OCI-LY1 (cell line): Measurements from ENCODE around the gene IRF2BP2.

Source experiments
- H2AFZ ChIP-seq: fragments of 200-600 bp; sonication (generic), shearing (Covaris generic); 2 replicates; pipeline ENCODE4 v1.6.0; 2014; ENCODE audit warnings: antibody characterized with exemption, mild to moderate bottlenecking, low read length
- H3F3A ChIP-seq: fragments of 200-600 bp; sonication (generic), shearing (Covaris generic); 2 replicates; pipeline ENCODE4 v1.6.0; 2014; ENCODE audit warnings: mild to moderate bottlenecking, antibody characterized with exemption, low read length, moderate library complexity; ENCODE audit not compliant: insufficient read depth
- H3K27ac ChIP-seq: fragments of 200-600 bp; sonication (generic); 2 replicates; pipeline ENCODE4 v1.5.1; 2014; ENCODE audit warnings: low read length, mixed run types, mild to moderate bottlenecking, low read depth; ENCODE audit not compliant: poor library complexity, severe bottlenecking
- H3K27me3 ChIP-seq: fragments of 200-600 bp; sonication (generic); 2 replicates; pipeline ENCODE4 v1.6.0; 2014; ENCODE audit warnings: antibody characterized with exemption, mild to moderate bottlenecking, low read length, moderate library complexity; ENCODE audit not compliant: insufficient read depth
- H3K36me3 ChIP-seq: fragments of 200-600 bp; sonication (generic); 2 replicates; pipeline ENCODE4 v1.6.1; 2014; ENCODE audit warnings: mild to moderate bottlenecking, antibody characterized with exemption, low read length, moderate library complexity, mixed read lengths; ENCODE audit not compliant: insufficient read depth
- H3K4me1 ChIP-seq: fragments of 200-600 bp; sonication (generic); 2 replicates; pipeline ENCODE4 v1.5.1; 2014; ENCODE audit warnings: mild to moderate bottlenecking, low read length, moderate library complexity; ENCODE audit not compliant: insufficient read depth, severe bottlenecking
- H3K4me2 ChIP-seq: fragments of 200-600 bp; sonication (generic), shearing (Covaris generic); 2 replicates; pipeline ENCODE4 v1.6.1; 2014; ENCODE audit warnings: low read length
- H3K4me3 ChIP-seq: fragments of 200-600 bp; sonication (generic); 2 replicates; pipeline ENCODE4 v1.5.1; 2014; ENCODE audit warnings: low read length, low read depth, mild to moderate bottlenecking, mixed read lengths; ENCODE audit not compliant: poor library complexity, severe bottlenecking
- H3K79me2 ChIP-seq: fragments of 200-600 bp; shearing (Covaris generic); 2 replicates; pipeline ENCODE4 v1.6.1; 2016; ENCODE audit warnings: mixed run types, low read length, mixed read lengths; ENCODE audit not compliant: insufficient read depth
- H3K9ac ChIP-seq: fragments of 200-600 bp; sonication (generic), shearing (Covaris generic); 2 replicates; pipeline ENCODE4 v1.6.1; 2014; ENCODE audit warnings: mild to moderate bottlenecking, low read length, mixed read lengths
- H3K9me2 ChIP-seq: fragments of 200-600 bp; sonication (generic), shearing (Covaris generic); 2 replicates; pipeline ENCODE4 v1.6.1; 2014; ENCODE audit warnings: low read depth, mild to moderate bottlenecking, low read length, mixed read lengths
- H3K9me3 ChIP-seq: fragments of 200-600 bp; shearing (Covaris generic); 2 replicates; pipeline ENCODE4 v1.6.1; 2014; ENCODE audit warnings: low read length, mixed read lengths
- H4K20me1 ChIP-seq: fragments of 200-600 bp; sonication (generic), shearing (Covaris generic); 2 replicates; pipeline ENCODE4 v1.6.0; 2016; ENCODE audit warnings: mild to moderate bottlenecking, low read length; ENCODE audit not compliant: insufficient read depth
- EZH2 ChIP-seq: fragments of 200-600 bp; sonication (generic), shearing (Covaris generic); IDR thresholded peaks from 2 replicates; pipeline ENCODE4 v1.8.0; 2017; ENCODE audit warnings: borderline replicate concordance, mixed run types, mild to moderate bottlenecking, antibody characterized with exemption, low read length, moderate library complexity, mixed read lengths
- TF ChIP-seq, protein P1 (sequence below): fragments of 200-600 bp; sonication (generic), shearing (Covaris generic); IDR thresholded peaks from 2 replicates; pipeline ENCODE4 v1.5.1; 2017; ENCODE audit warnings: mild to moderate bottlenecking, antibody characterized with exemption, low read length, moderate library complexity, mixed read lengths

IRF2BP2 gene

DNA sequence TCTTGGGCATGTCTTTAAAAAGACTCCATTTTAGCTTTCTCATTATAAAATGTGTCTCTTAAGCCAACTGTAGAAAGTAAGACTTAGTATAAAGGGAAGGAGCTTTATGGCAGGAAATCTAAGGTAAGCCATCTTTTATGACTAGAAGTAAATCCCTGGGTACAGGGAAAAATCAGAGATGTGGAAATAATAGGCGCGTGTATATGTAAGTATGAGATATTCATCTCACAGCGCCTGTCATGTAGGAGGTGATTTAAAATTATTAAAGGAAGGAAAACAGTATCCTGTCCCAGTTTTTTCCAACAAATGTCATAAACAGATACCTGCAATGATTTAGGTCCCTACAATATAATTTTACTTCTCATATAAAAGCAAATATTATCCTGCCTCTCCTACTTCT, 35.0 kb upstream of the IRF2BP2 start:
- no peak overlapping the region for H2AFZ ChIP-seq
- H3K27me3 ChIP-seq = no peaks in the 10 kb centered on the region
- no peak overlapping the region for H3K4me2 ChIP-seq
- no peak overlapping the region for H3K9ac ChIP-seq
- no peaks in the 10 kb centered on the region for H3F3A ChIP-seq
- H3K4me3 ChIP-seq = no peak overlapping the region
- no peaks in the 10 kb centered on the region for H4K20me1 ChIP-seq
- H3K9me2 ChIP-seq = no peaks in the 10 kb centered on the region
- no peak for TF ChIP-seq EZH2
- TF ChIP-seq, protein P1, sequence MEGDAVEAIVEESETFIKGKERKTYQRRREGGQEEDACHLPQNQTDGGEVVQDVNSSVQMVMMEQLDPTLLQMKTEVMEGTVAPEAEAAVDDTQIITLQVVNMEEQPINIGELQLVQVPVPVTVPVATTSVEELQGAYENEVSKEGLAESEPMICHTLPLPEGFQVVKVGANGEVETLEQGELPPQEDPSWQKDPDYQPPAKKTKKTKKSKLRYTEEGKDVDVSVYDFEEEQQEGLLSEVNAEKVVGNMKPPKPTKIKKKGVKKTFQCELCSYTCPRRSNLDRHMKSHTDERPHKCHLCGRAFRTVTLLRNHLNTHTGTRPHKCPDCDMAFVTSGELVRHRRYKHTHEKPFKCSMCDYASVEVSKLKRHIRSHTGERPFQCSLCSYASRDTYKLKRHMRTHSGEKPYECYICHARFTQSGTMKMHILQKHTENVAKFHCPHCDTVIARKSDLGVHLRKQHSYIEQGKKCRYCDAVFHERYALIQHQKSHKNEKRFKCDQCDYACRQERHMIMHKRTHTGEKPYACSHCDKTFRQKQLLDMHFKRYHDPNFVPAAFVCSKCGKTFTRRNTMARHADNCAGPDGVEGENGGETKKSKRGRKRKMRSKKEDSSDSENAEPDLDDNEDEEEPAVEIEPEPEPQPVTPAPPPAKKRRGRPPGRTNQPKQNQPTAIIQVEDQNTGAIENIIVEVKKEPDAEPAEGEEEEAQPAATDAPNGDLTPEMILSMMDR = no peak
- H3K4me1 ChIP-seq = peaks cover 19% of the 10 kb centered on the region
- no peaks in the 10 kb centered on the region for H3K79me2 ChIP-seq
- no peak overlapping the region for H3K27ac ChIP-seq
- H3K9me3 ChIP-seq = 0 out of 2 replicates have a peak, but pooled peaks cover 5% of the 10 kb centered on the region
- H3K36me3 ChIP-seq = no peaks in the 10 kb centered on the region

DNA sequence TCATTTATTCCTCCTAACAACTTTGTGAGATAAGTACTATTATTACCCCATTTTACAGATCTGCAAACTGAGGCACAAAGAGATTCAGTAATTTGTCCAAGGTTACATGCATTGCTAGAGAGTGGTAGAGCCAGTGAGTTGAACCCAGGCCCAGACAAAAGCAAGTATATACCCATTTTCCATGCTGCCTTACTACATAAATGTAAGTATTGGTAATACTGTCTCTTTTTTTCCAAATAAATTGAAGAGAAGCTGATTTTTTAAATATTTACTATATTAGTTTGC, 33.8 kb upstream of the IRF2BP2 start:
- no peak for TF ChIP-seq EZH2
- TF ChIP-seq, protein P1 = no peak

DNA sequence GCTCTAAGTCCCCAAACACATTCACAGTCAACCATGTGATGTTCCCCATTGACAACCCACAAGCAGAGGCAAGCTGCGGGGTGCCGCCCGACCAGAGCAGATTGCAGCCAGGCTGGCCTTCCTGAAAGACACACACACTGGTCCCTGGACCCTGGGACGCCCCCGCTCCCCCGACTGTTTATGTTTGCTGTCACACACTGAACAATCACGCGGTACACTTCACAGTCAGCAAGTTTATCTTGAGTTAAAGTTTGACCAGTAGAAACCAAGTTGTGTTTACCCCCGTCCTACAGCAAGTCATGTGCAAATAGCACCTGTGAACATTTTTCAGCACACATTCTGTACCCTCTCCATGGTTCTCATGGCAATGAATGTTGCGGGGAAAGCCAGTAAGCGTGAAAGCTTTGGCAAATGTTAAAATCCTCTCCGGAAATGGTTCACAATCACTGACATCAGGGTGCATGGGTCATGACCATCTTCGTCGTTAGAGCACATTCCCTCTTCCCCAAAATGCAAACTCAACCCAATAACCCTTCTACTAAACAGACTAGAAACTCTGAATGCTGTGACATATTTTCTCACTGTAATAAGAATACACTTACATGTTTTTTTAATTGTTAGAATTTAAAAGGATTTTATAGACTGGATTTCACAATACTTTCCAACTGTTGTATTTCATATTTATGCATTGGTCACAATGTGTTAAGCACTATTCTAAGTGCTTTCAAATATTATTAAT, 33.3 kb upstream of the IRF2BP2 start:
- H3K4me2 ChIP-seq = no peak overlapping the region
- H3K4me3 ChIP-seq = no peak overlapping the region
- TF ChIP-seq, protein P1 = no peak
- no peak for TF ChIP-seq EZH2
- H3K4me1 ChIP-seq = peaks cover 17% of the 10 kb centered on the region
- H3K27me3 ChIP-seq = no peaks in the 10 kb centered on the region
- no peaks in the 10 kb centered on the region for H4K20me1 ChIP-seq
- no peak overlapping the region for H3K27ac ChIP-seq
- H3K9ac ChIP-seq = no peak overlapping the region
- no peaks in the 10 kb centered on the region for H3K9me2 ChIP-seq
- no peaks in the 10 kb centered on the region for H3K36me3 ChIP-seq
- H3K79me2 ChIP-seq = no peaks in the 10 kb centered on the region
- H2AFZ ChIP-seq = no peak overlapping the region
- no peaks in the 10 kb centered on the region for H3F3A ChIP-seq
- H3K9me3 ChIP-seq = 0 out of 2 replicates have a peak, but pooled peaks cover 5% of the 10 kb centered on the region

More for the DNA sequence above, 33.8 kb upstream of the IRF2BP2 start:
- Histone ChIP-seq H3K4me2 (no peak overlapping the region), H3K27me3 (no peaks in the 10 kb centered on the region), H4K20me1 (no peaks in the 10 kb centered on the region), H3K4me1 (peaks cover 19% of the 10 kb centered on the region), H3K27ac (no peak overlapping the region), H3F3A (no peaks in the 10 kb centered on the region), H3K79me2 (no peaks in the 10 kb centered on the region), H3K9ac (no peak overlapping the region), H3K9me2 (no peaks in the 10 kb centered on the region), H3K4me3 (no peak overlapping the region), H2AFZ (no peak overlapping the region), H3K9me3 (0 out of 2 replicates have a peak, but pooled peaks cover 5% of the 10 kb centered on the region), H3K36me3 (no peaks in the 10 kb centered on the region)
